GM21447 (cell line): Measurements from ENCODE around the gene UFSP2.

Experiments used
- ATAC-seq: cut with Tn5 transposase; IDR thresholded peaks from one replicate; pipeline ENCODE4 v1.9.1; 2021; ENCODE audit not compliant: unreplicated experiment

UFSP2 gene

DNA sequence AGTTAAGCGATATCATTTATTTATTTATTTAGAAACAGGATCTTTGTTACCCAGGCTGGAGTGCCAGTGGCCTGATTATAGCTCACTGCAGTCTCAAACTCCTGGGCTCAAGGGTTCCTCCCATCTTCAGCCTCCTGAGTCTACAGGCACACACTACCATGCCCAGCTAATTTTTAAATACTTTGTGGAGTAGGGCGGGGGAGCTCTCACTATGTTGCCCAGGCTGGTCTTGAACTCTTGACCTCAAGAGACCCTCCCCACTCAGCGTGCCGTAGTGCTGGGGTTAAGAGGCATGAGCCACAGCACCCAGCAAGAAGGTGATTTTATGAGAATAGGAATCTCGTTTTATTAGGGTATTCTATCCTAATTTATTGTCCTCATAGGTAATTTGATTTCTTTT is 3.9 kb upstream of the UFSP2 start:
- no peak for ATAC-seq

DNA sequence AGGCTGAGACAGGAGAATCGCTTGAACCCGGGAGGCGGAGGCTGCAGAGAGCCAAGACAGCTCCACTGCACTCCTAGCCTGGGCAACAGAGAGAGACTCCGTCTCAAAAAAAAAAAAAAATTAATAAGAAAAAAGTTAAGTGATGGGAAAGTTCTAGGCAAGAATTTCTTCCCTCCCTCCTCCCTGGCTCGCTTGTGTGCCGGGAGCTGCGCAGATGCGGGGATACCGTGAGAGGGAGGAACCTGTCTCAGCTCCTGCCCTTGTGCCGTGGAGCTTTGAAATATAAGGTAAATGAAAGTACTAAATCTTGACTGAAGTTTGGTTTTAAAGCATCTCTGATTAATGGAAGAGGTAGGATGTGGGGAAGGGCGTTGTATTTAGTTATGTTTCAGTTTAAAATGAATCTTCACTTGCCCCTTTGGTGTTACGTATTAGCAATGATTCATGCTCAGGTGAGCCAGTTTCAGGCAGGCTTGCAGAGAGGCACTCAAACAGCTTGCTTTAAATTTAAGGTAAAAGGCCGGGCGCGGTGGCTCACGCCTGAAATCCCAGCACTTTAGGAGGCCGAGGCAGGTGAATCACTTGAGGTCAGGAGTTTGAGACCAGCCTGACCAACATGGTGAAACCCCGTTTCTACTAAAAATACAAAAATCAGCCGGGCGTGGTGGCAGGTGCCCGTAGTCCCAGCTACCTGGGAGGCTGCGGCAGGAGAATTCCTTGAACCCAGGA is 1.4 kb upstream of the UFSP2 start:
- ATAC-seq: no peak

DNA sequence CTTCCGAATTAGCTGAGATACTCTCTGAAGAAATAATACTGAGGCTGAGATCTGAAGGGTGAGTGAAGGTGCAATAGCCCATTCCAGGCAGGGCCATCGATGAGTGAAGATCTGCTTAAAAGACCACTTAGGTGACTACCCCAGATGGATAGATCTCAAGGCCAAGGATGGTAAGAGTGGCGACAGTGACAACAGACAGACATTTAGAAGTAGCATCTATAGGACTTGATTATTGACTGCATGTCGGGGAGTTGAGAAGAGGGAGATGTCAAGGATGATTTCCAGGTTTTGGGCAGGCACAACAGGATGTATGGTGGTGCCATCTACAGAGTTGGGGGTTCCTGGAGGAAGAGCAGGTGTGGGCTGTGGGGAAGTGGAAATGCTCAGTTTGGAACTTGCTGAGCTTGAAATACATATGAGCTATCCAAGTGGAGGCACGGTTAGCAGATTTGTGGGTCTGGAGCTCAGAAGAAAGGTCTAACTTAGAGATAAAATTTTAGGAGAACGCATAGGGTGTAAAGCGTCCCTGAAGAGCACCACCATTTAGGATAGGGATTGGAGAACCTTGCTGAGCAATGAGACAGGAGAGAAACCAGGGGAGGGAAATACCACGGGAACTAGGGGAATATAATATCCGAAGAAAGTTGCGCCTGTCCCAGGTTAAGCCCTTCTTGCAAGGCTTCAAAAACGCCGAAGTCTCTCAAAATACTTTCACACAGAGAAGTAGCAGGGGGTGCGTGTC is 688 bp downstream of the UFSP2 start:
- peak; percentile 7 for ATAC-seq

DNA sequence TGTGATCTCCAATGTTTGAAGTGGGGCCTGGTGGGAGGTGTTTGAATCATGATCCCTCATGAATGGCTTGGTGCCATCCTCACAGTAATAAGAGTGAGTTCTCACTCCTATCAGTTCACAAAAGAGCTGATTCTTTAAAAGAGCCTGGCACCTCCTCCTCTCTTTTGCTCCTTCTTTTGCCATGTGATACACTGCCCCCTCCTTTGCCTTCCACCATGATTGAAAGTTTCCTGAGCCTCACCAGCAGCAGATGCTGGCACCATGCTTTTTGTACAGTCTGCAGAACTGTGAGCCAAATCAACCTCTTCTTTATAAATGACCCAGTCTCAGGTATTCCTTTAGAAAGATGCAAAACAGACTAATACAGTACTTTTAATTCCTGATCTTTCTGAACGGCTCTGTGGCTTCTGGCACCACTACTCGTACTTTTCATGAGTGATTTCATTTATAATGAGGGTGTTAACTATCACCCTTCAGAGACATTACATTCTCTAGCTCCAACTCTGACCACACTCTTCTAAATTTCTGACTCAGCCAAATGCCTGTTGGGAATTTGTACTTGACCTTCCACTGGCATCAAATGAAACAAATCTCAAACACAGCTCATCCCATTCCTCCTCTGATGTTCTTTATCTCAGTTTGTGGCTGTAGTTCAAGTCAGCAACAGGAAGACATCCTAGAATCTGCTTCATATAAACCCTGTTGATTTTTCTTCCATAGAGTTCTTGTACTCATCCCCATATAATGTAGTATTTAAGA is 4.2 kb downstream of the UFSP2 start:
- no peak for ATAC-seq

DNA sequence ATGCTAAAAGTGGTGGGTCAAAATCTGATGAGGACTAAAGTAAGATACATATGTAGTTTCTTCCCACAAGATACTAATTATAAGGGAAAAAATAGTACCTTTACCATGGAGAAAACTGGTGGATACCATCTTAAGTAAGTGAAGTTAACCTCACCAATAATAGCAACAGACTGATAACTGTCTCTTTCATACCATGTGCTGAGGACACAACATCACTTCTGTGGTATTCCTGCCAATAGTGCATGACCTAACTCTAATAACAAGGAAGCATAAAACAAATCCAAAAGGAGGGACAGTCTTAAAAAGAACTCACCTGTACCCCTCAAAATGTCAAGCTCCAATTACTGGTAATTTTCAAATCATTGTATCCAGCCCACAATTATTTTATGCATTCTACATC is 8.8 kb downstream of the UFSP2 start:
- no peak for ATAC-seq

DNA sequence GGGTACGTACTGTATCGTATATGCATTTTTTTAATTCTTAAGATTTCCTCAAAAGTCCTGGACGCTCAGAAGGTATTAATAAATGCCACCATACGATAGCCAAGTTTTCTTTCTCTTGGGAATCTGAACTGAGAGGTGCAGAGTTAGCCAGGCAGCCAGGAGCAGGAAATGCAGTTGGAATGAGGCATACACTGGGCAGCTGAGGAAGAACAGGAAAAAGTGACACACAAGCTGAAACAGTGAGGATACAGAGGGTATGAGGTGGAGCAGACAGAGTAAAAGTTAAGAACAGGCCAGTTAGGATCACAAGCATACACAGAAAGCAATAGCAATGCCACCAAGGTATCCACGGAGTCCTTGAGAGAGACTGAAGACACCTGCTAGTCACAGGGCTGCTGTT is 13.4 kb downstream of the UFSP2 start:
- no peak for ATAC-seq

DNA sequence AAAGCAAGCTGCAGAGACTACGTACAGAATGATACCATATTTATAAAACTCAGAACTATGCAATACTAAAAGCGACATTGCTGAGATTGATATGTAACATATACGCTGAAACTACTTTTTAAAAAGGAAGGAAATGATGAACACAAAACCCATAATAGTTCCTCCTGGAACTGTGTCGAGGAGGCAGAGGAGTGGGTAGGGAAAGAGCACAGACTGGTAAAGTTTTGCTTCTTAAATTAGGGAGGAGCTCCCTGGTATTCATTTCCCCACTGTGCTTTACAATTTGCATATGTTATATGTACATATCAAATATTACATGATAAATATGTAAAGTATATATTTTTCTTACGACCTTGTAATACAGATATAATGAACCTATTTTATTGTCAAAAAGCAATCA is 13.9 kb downstream of the UFSP2 start:
- ATAC-seq: no peak

DNA sequence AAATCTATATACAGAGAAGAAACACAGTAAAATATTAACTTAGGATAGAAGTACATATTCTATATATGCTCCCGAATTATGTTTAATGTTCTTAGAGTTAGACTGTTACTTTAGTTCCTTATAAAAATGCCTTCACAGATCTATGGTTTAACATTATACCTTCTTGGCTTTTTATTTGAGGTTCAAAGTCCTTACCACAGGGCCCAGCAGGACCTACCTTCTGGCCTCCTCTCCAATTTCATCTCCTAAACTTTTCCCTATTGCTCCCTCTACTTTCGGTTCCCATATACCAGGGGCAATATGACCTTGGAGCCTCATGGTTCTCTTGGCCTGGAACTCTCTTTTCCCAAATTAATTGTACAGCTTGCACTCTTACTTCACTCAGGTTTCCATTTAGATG is 17.3 kb downstream of the UFSP2 start:
- ATAC-seq: no peak

DNA sequence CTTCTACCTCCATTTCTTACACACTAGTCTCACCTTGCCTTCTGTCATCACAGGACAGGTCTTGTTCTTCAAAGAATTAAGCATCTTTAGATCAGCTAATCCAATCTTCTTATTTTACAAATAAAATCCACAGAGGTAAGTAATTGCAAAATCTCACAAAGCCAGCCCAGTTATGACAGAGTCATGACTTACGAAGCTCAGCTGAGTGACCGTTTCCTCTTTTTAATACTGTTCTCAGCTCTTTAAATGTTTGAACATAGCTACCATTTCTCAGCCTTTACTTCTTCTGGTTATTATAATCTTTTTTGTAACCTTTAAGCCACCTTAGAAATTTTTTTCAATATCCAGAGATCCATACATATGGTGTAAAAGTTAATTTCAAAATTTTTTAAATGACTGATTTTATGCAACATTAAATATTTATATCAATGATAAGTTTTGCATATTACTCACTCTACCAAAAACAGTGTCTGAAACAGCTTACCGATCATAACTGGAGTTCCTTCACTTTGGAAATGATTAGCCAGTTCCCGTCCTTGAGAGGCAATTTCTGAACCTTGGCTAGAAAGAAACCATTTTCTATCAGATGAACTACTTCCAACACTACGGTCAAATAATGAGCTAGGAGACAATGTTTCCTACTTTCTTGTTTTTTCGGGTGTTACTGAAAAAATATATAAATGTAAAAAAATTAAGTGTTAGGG is 20.3 kb downstream of the UFSP2 start:
- ATAC-seq: peak; percentile 55

DNA sequence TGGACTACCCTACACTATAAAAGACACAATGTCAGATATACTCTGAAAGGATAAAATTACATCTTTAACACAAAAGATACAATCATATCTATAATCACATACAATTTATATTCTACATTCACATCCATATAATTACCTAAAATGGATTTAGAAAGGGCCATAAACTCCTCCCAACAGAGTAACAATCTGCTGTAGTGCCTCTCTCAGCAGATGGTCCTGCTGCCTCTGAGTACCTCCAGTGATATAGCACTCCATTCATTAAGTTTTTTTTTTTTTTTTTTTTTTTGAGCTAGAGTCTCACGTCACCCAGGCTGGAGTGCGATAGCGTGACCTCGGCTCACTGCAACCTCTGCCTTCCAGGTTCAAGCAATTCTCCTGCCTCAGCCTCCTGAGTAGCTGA is 21.7 kb downstream of the UFSP2 start:
- ATAC-seq: no peak

DNA sequence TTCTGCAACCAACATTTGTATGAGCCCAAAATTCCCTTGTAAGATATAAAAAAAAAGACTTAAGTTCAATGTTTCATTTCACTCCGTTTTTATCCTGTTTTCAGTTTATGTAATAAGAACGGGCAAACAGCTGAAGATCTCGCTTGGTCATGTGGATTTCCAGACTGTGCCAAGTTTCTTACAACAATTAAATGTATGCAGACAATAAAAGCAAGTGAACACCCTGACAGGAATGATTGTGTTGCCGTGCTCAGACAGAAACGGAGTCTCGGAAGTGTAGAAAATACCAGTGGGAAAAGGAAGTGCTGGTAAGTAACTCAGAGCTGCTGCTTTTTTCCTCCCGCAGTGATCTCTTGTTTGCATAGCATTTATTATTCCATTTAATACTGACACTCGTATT is 26.3 kb downstream of the UFSP2 start:
- no peak for ATAC-seq

DNA sequence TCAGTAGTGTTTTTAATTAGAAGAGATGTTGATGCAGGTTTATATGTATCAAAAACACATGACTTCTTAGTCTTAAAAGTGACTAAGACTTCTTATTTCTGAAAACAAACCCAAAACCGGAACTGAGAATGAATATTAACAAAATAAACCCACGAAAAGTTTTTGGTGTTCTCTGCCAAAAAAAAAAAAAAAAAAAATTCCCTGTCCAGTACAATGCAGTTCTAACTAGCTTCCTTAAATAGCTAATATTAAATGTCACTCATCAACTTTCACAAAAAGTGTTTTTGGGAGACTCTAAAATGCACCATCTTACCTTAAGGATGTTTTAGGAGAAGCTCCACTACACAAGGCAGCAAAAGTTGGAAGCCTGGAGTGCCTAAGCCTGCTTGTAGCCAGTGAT is 27.1 kb downstream of the UFSP2 start:
- no peak for ATAC-seq

DNA sequence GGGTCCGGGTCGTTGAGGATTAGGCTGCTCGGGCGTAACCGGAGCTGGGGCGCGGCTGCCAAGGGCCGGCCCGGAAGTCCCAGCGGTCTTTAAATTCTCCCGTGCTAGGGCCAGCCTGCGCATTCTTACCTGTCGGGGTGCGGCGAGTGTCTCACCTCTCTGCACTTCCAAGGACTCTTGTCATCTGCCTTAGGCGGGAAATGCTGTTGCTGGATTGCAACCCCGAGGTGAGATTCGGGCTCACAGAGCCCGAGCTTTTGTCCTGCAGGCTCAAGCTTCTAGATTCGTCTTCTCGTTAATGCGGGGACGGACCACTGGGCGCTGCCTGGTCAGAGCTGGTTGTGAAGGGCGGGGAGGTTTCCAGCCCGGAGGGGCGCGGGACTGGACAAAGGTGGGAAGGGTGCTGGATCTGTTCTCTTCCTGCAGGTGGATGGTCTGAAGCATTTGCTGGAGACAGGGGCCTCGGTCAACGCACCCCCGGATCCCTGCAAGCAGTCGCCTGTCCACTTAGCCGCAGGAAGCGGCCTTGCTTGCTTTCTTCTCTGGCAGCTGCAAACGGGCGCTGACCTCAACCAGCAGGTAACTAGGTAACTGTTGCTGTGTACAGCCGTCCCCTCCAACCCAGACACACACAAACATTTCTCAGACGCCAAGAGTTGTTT is 28.9 kb downstream of the UFSP2 start, which contains the start of gene ANKRD37:
Gene ANKRD37 (plus strand): TSS at position 118 of the 662 bp plus-strand sequence. CDS start 83 bp downstream, at position 201.
- ATAC-seq: no peak

DNA sequence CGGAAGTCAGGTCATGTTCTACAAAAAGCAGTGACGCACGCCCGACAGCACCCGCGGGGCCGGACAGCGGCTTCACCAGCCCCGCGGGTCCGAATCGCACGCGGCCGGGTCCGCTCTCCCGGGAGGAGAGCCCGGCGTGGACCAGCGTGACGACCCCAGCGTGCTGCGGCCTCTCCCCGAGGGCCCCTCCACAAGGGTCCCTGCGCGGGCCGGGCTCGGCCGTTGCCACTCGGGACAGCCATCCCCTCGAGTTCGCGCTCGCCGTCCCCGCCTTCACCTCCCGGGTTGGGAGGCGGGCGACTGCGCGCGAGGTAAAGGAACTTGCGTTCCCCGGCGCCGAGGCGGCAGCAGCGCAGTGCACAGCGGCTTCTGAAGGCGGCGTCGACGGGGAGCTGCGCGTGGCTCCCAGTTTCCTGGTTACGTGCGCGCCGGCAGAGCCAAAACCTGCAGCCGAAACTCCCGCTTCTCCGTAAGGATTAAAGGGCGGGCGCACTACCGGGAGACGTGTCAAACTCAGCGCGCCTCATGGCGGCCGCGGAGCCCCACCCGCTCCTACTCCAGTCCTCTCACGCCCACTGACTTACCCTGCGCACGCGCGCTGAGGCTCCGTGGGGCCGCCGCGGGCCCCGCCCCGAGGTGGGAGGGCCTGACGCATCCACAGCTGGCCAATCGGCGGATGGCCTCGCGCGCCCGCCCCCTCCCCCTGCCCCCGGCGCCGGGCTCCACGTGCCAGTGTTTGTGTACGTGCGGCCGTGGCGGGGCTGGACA is 29.6 kb downstream of the UFSP2 start:
- peak; percentile 70 for ATAC-seq

DNA sequence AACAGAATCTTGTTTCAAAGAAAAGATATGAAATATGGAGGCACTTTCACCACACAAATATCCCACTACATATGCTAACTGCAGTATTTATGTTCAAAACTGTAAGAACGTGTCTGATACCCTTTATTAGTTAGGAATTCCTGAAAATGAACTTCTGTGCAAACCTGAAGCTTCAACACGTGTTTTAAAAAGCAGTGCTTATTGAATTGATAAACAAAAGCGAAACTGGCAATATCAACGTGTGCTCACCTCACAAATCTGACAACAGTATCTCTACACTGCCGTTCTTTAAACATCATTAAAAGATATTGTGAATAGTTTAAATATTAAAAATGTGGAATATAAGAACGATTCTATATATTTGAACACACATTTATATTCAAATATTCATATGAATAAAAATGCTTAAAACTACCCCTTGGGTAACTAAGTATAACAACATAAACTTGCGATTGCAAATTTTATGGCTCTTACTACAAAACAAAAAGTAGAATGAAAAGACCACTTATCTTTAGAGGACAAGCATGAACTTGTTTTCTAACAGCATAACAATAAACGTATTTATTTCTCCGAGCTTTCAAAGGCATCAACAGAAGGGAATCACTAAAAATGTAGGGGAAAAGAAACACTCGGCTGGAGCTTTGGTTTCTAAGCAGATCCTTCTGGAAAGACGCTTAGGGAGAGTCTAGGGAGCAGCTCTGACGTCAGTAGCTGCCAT is 30.4 kb downstream of the UFSP2 start, which contains the start of gene LRP2BP:
Gene LRP2BP (minus strand): TSS at position 687 of the 718 bp plus-strand sequence. CDS start 17,738 bp downstream, outside the sequence.
- no peak for ATAC-seq

DNA sequence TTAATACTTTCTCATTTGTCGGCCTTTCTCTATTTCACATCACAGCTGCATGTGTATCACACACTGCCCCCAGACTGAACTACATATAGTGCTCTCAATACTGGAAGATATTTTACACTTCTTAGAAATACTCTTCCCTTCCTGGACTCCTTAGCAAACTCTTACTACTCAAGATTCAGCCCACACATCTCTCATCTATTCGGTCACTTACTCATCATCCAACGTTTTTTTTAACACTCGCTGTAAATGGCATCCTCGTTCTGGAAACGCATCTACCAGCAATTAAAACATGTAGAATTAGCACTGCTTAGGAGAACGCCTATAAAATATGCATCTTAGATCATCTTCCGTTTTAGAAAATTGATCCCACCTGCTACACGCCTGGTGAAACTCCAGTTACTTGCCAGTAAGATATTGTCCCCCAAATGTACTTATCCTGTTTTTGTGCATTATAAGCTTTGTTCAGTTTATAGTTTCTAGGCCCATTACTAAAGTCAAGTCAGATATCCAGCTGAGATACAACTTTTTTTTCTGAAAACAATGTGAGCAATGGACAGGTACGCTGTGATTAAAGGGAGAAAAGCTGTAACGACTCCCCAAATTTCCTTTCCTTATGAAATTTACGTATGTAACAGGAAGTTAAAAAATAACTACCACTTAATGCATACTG is 31.1 kb downstream of the UFSP2 start:
- no peak for ATAC-seq

DNA sequence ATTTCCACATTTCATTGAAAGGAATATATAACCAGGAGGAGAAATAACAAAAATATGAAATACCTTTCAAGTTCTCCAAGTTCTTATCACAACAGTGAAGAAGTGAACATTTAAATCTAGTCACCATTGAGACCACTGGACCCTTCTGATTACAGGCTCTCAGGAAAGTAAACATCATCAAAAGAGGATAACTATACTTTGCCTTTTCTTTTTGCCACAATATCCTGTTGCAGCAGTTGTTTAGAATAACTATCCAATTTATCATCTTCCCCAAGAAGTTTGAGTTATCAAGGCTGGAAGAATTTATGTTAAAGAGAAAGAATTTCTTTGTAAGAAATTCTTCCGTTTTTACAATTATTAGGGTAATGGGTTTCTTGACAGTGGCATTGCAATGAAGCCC is 33.6 kb downstream of the UFSP2 start:
- ATAC-seq: no peak

DNA sequence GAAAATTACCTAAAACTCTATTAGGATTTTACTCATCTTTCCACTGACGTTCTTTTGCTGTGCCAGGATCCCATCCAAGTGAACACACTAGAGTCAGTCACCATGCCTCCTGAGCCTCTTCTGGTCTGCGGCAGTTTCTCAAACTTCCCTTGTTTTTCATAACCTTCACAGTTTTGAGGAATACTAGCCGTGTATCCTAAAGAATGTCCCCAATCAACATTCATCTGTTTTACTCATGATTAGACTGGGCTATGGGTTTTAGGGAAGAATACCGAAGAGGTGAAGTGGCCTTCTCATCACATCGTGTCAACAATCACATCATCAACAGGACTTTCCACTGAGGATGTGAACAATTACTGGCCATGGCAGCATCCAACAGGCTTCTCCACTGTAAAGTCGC is 34.8 kb downstream of the UFSP2 start:
- ATAC-seq: no peak

DNA sequence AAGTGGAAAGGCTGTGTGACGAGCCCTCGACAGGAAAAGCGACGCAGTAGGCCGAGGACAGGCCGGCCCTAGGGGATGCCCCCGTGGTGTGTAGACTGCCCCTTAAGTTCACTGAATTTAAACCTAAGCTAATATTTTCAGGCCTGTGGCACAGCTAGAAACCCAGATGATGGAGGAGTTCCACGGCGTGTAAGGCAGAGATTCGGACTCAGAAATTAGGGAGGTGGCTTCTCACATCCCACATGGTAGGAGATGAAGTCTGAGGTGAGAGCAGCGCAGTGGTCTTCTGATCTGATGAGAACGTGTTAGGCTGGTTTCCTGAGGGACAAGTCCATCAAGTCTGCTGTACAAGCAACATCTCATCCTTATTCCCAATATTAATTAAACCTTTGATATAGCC is 37.8 kb downstream of the UFSP2 start:
- no peak for ATAC-seq
